WTC11 (cell line): ENCODE measurements around the gene HIVEP2.

Source experiments
- CTCF ChIP-seq: fragments of 200-600 bp; IDR thresholded peaks from 2 replicates; pipeline ENCODE4 v1.8.0; 2022; ENCODE audit warnings: antibody characterized with exemption
- IRF1 ChIP-seq: sonication (generic); formaldehyde crosslinking; IDR thresholded peaks from 2 replicates; pipeline ENCODE4 v1.8.0; 2023; ENCODE audit warnings: missing genetic modification reagents
- MAX ChIP-seq: sonication (generic); formaldehyde crosslinking; IDR thresholded peaks from 2 replicates; pipeline ENCODE4 v1.8.0; 2022; ENCODE audit warnings: mild to moderate bottlenecking, missing genetic modification reagents
- SP1 ChIP-seq: sonication (generic); formaldehyde crosslinking; conservative IDR thresholded peaks from 2 replicates; pipeline ENCODE4 v1.8.1; 2022; ENCODE audit warnings: missing genetic modification reagents
- USF2 ChIP-seq: sonication (generic); formaldehyde crosslinking; IDR thresholded peaks from 2 replicates; pipeline ENCODE4 v1.8.1; 2023; ENCODE audit warnings: mild to moderate bottlenecking, missing genetic modification reagents, moderate library complexity

DNA sequence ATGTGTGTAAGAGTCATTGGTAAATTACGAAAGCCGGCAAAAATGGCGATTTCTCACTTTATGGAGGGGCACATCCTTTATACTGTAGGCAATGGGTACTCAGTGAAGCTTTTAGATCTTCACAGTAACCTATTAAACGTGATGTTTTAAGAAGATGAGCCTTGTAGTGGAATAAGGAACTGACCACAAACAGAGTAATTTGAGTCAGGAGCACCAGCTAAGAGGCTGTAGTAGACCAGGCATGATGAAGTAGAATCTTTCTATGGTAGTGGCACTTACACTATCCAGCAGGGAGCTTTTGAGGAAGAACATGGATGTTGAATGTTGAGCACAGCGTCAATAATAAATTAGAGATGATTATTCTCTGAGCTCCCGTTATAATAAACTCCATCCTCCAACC lies 65.9 kb downstream of the HIVEP2 start:
- TF ChIP-seq CTCF (no peak), SP1 (CRISPR knock-in tag) (no peak), IRF1 (CRISPR knock-in tag) (no peak), USF2 (CRISPR knock-in tag) (no peak), MAX (no peak)
